8988T (cell line): Measurements from ENCODE around the gene ZNF679.
"Not testable (repeated sequence)": the region's sequence is repeated elsewhere in the genome, so short reads cannot be mapped to it uniquely, and the experiment has no call there.

Source experiments
- DNase-seq: peaks from one replicate; pipeline ENCODE4 v3.0.0; 2011

Gene ZNF679

DNA sequence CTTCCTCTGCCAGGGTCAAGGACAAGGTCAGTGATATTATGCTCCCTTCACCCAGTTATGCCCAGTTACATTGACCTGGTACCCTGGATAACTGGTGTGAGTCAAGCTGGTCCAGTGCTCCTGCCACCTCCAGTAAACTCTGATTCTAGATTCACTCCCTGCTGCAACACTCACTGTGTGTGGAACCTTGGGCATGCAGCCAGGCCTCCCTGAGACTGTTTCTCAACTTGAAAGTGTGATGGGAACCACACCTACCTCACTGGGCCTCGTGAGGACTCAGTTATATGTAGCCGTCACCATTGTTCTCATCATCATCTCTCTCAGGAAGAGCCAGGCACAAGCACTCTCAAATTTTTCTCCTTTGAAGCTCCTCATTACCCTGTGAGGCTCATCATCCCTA, 84.6 kb downstream of the ZNF679 start:
- no peak for DNase-seq

DNA sequence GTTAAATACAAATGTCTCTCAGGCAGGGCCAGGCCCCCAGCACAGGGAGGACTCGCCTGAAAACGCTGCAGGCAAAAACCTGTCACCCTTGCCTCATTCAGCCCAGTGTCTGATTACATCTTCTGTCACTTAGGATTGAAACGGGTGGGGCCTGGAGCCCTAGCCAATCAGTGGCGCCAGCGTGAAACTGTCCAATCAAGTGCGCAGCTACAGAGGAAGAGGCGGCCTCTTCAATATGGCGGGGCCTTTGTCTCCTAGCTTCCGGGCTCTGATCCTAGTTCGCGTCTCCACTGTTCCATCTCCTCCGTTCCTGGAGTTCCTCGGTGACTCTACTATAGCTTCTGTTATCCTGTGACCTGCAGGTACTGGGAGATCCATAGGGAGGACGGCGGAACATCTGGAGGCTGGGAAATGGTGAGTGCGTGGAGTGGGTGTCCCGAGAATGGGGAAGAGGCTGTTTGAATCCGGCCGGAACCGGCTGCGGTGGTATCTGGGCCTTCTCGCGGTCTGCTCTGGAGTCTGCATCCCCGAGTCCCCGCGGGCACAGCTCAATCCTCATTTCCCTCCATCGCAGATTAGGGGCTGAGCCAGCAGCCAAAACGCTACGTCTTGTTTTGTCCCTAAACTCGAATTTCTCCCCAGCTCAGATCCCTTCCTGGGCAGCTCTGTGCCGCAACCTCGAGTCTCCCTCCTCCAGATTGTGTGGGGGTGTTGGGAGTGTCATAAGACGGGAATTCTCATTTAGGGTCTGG, 85.6 kb downstream of the ZNF679 start, which contains the start of gene ZNF736:
Gene ZNF736, plus strand, starts transcription at position 222 of the 752 bp plus-strand sequence. Its CDS starts 190 bp downstream, at position 412.
- peak; percentile 40 for DNase-seq

DNA sequence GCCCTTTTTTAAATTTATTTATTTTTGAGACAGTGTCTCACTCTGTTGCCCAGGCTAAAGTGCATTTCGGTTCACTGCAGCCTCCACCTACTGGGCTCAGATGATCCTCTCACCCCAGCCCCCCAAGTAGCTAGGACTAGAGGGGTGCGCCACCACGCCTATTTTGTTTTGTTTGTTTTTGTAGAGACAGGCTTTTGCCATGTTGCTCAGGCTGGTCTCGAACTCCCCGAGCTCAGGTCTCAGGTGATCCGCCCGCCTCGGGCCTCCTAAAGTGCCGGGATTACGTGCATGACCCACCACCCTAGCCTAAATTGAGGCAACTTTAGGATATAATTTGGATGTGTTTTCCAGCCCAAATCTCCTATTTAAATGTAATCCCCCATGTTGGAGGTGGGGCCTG, 86.3 kb downstream of the ZNF679 start:
- no peak for DNase-seq

DNA sequence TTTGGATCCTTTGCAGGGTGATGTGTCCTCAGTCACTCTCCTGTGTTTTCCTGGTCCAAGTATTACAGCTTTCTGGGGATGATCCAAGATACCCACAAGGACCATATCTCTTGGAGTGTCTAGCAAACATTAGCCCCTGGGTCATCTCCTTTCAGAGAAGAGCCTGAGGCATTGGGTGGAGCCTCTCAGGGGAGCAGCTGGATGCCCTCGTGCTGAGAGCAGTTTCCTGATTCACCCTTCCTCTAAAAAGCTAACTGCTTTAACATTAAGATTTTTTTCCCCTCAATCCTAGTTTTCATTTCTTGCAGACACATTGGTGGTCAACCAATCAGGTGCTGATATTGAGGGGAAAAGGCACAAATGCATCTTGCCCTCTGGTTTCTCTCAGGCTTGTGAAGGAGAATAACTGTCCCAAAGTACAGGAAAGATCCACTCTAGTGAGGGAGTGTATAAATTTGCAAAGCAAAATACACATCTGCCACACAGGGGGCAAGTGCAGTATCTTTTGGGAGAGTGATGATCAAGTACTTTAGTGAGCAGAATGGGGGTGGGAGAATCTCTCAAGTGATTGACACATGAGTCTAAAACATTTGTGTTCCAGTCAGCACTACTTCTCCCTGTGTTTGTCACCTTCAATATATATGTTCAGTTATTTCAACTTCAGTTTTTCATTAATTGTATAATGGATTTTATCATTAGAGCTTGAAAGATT, 87.9 kb downstream of the ZNF679 start:
- not testable (repeated sequence) for DNase-seq
